OCI-LY3 (cell line): Measurements from ENCODE around the gene PDE8A.

Source experiments
- H2AFZ ChIP-seq: fragments of 200-600, 300-600 bp; shearing (Covaris generic); 2 replicates; pipeline ENCODE4 v1.6.0; 2014; ENCODE audit warnings: antibody characterized with exemption, low read depth, low read length
- H3K27ac ChIP-seq: fragments of 200-600, 300-600 bp; sonication (generic); 2 replicates; pipeline ENCODE4 v1.5.1; 2014; ENCODE audit warnings: mild to moderate bottlenecking, low read length, moderate library complexity, mixed read lengths
- H3K27me3 ChIP-seq: fragments of 200-600, 300-600 bp; sonication (generic); 2 replicates; pipeline ENCODE4 v1.6.1; 2014; ENCODE audit warnings: low read depth, low read length, mixed read lengths
- H3K36me3 ChIP-seq: fragments of 200-600, 300-600 bp; sonication (generic); replicated peaks from 2 replicates; pipeline ENCODE3; 2014; ENCODE audit warnings: low read depth, low read length, mixed read lengths
- H3K4me1 ChIP-seq: fragments of 300-600, 200-600 bp; sonication (generic); 2 replicates; pipeline ENCODE4 v1.6.1; 2014; ENCODE audit warnings: low read length, mixed read lengths
- H3K4me2 ChIP-seq: fragments of 200-600, 300-600 bp; sonication (generic); 2 replicates; pipeline ENCODE4 v1.6.1; 2014; ENCODE audit warnings: low read length, mixed read lengths
- H3K4me3 ChIP-seq: fragments of 300-600, 200-600 bp; sonication (generic); 2 replicates; pipeline ENCODE4 v1.5.1; 2014; ENCODE audit warnings: antibody characterized with exemption, mild to moderate bottlenecking, low read length, moderate library complexity
- H3K79me2 ChIP-seq: fragments of 300-600, 200-600 bp; shearing (Covaris generic); 2 replicates; pipeline ENCODE4 v1.6.1; 2014; ENCODE audit warnings: mild to moderate bottlenecking, low read length, mixed read lengths
- H3K9ac ChIP-seq: fragments of 300-600, 200-600 bp; shearing (Covaris generic); 2 replicates; pipeline ENCODE4 v1.6.0; 2014; ENCODE audit warnings: mild to moderate bottlenecking, low read length, moderate library complexity
- H3K9me3 ChIP-seq: fragments of 200-600, 300-600 bp; shearing (Covaris generic); 2 replicates; pipeline ENCODE4 v1.6.1; 2014; ENCODE audit warnings: low read length, mixed read lengths; ENCODE audit not compliant: insufficient read depth
- H4K20me1 ChIP-seq: fragments of 200-600, 300-600 bp; sonication (generic); 2 replicates; pipeline ENCODE4 v1.6.1; 2016; ENCODE audit warnings: low read length, mixed read lengths; ENCODE audit not compliant: insufficient read depth
- EZH2phosphoT487 ChIP-seq: fragments of 200-600 bp; shearing (Covaris generic); IDR thresholded peaks from 2 replicates; pipeline ENCODE4 v1.6.1; 2018; ENCODE audit warnings: antibody characterized with exemption, mixed run types, low read depth
- TF ChIP-seq, protein P1 (sequence below): fragments of 200-600, 300-600 bp; sonication (generic); IDR thresholded peaks from 2 replicates; pipeline ENCODE4 v1.5.1; 2014; ENCODE audit warnings: antibody characterized with exemption, low read length, low read depth

The PDE8A gene

DNA sequence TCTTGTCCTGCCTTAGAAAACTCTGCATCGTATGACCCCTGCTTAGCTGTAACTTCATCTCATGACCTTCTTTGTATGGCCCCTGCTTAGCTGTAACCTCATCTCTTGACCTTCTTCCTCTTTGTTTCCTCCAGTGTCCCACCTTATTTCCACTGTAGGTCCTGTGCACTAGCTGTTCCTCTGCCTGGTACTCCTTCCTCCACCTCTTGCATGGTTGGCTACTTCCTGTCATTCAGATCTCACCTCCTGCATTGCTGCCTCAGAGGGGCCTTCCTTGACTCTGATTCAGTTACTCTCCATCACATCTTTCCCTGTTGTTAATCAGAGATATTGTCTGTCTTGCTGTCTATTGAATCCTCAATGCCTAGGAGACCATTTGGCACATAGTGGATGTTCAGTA lies 63.2 kb downstream of the PDE8A start:
- Histone ChIP-seq H3K9me3 (no peaks in the 10 kb centered on the region), H4K20me1 (peaks cover 12% of the 10 kb centered on the region; the same call in 1 of the 2 replicates), H3K9ac (no peak overlapping the region), H2AFZ (no peak overlapping the region), H3K4me3 (no peak overlapping the region), H3K4me1 (peaks cover 10% of the 10 kb centered on the region), H3K79me2 (peaks cover 12% of the 10 kb centered on the region), H3K4me2 (no peak overlapping the region), H3K27ac (no peak overlapping the region), H3K27me3 (no peaks in the 10 kb centered on the region), H3K36me3 (no peaks in the 10 kb centered on the region)
- TF ChIP-seq EZH2phosphoT487, result no peak
- TF ChIP-seq, protein P1, sequence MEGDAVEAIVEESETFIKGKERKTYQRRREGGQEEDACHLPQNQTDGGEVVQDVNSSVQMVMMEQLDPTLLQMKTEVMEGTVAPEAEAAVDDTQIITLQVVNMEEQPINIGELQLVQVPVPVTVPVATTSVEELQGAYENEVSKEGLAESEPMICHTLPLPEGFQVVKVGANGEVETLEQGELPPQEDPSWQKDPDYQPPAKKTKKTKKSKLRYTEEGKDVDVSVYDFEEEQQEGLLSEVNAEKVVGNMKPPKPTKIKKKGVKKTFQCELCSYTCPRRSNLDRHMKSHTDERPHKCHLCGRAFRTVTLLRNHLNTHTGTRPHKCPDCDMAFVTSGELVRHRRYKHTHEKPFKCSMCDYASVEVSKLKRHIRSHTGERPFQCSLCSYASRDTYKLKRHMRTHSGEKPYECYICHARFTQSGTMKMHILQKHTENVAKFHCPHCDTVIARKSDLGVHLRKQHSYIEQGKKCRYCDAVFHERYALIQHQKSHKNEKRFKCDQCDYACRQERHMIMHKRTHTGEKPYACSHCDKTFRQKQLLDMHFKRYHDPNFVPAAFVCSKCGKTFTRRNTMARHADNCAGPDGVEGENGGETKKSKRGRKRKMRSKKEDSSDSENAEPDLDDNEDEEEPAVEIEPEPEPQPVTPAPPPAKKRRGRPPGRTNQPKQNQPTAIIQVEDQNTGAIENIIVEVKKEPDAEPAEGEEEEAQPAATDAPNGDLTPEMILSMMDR, result no peak

DNA sequence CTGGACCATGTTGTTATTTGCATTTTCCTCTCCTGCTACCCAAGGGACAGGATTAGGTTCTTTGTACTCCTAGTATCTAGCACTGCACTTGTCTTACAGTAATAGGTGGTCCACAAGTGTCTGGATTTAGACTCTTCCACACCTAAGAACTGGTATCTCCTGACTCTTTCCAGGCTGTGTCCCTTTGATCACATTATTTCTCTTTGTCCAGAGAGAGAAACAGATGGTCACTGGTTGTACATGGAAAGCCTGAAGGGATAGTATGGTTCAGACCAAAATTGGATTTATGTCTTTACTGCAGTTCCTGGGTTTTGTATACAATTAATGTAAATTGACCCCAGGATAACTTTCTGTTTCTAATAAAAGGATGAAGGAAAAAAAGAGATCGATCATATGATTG lies 64.0 kb downstream of the PDE8A start:
- H3K27ac ChIP-seq, result no peak overlapping the region

DNA sequence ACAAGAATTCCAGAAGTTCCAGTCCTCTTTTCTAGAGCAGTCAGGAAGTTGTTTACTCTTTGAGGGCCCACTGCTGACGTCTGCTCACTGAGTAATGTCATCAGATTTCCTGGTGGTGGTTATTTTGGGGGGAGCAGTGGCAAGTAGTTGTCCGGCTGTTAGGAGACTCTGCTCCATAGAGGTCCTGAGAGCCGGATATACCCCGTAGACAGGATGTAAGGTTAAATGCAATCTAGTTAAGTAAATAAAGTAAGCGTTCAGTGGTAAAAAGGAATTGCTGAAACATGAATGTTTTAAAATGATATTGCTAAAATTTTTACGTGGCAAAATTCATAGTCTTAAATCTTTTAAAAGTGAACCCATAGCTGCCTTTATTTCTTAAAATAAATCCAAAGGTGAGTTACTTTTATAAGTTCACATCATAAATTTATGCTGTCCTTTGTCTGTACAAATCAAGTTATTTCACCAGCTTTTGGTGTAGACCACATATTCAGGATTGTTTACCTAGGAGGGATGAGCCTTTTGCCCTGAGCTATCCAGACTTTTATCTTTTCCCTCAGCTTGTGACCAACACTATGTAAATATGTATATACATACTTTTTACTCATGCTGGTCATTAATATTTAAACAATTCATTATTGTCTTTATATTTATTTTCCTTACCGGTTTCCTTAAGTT lies 65.8 kb downstream of the PDE8A start:
- Histone ChIP-seq H3K4me3 (no peak overlapping the region), H3K27me3 (no peaks in the 10 kb centered on the region), H3K4me2 (no peak overlapping the region), H3K79me2 (peaks cover 19% of the 10 kb centered on the region), H3K9me3 (no peaks in the 10 kb centered on the region), H4K20me1 (peaks cover 12% of the 10 kb centered on the region; the same call in 1 of the 2 replicates), H2AFZ (no peak overlapping the region), H3K36me3 (no peaks in the 10 kb centered on the region), H3K27ac (no peak overlapping the region), H3K9ac (no peak overlapping the region), H3K4me1 (peaks cover 3% of the 10 kb centered on the region; the same call in 1 of the 2 replicates)
- TF ChIP-seq EZH2phosphoT487, result no peak
- TF ChIP-seq, protein P1, result no peak

More for the DNA sequence above, 64.0 kb downstream of the PDE8A start:
- Histone ChIP-seq H3K4me1 (peaks cover 10% of the 10 kb centered on the region), H4K20me1 (peaks cover 12% of the 10 kb centered on the region; the same call in 1 of the 2 replicates), H3K4me3 (no peak overlapping the region), H3K4me2 (no peak overlapping the region), H3K36me3 (no peaks in the 10 kb centered on the region), H3K9me3 (no peaks in the 10 kb centered on the region), H2AFZ (no peak overlapping the region), H3K27me3 (no peaks in the 10 kb centered on the region), H3K79me2 (peaks cover 15% of the 10 kb centered on the region), H3K9ac (no peak overlapping the region)
- TF ChIP-seq EZH2phosphoT487, result no peak
- TF ChIP-seq, protein P1, result no peak

DNA sequence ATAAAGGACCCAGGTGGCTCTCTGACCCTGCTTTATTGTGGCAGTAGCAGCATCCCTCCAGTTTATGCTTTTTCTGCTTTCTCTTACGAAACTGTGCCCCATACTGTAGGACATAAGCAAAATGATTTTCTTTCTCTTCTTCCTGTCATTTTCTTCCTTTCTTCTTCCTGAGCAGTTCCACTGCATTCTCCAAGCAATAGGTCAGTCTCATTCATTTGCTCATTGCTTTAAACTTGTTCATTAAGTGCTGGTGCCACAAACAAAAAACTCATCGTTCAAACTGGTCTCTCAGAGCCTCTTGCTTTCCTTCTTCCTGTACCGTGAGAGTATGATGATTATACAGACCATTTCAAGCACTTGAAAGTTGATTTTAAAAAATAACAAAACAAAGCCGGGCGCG lies 66.8 kb downstream of the PDE8A start:
- H3K79me2 ChIP-seq, result peaks cover 14% of the 10 kb centered on the region
- H3K4me1 ChIP-seq, result peaks cover 3% of the 10 kb centered on the region; the same call in 1 of the 2 replicates
- TF ChIP-seq, protein P1, result no peak
- TF ChIP-seq EZH2phosphoT487, result no peak
- no peaks in the 10 kb centered on the region for H3K9me3 ChIP-seq
- H3K4me2 ChIP-seq, result no peak overlapping the region
- no peaks in the 10 kb centered on the region for H3K36me3 ChIP-seq
- H4K20me1 ChIP-seq, result peaks cover 12% of the 10 kb centered on the region; the same call in 1 of the 2 replicates
- no peak overlapping the region for H3K9ac ChIP-seq
- H3K27ac ChIP-seq, result no peak overlapping the region
- H2AFZ ChIP-seq, result no peak overlapping the region
- no peaks in the 10 kb centered on the region for H3K27me3 ChIP-seq
- H3K4me3 ChIP-seq, result no peak overlapping the region
